ENCODE results near the gene HPS1.

HPS1 gene

GRCh38 chr10:98460837-98461499 is 14.2 kb upstream of the HPS1 start (continued):
- peak; percentile 36; the same call in 1 of the 2 replicates for TF ChIP-seq PRDM10 (tag by site-specific recombination; IDR thresholded peaks at IDR 0.05)
- no peak for TF ChIP-seq ZNF169 (tag by site-specific recombination; IDR thresholded peaks at IDR 0.05)
- TF ChIP-seq IKZF3 (tag by site-specific recombination; IDR thresholded peaks at IDR 0.05): 0 out of 2 replicates have a peak, but pooled peaks have one; percentile 19
- no peak for TF ChIP-seq ZNF426 (tag by site-specific recombination; IDR thresholded peaks at IDR 0.05)
- no peak for TF ChIP-seq SP2 (tag by site-specific recombination; IDR thresholded peaks at IDR 0.05)
- TF ChIP-seq KLF10 (tag by site-specific recombination; IDR thresholded peaks at IDR 0.05): peak; percentile 92
- peak; percentile 69; the same call in 1 of the 2 replicates for TF ChIP-seq ZNF660 (tag by site-specific recombination; IDR thresholded peaks at IDR 0.05)
- TF ChIP-seq ZNF350 (tag by site-specific recombination; IDR thresholded peaks at IDR 0.05): no peak
- peak; percentile 40 for TF ChIP-seq ZNF335 (tag by site-specific recombination; conservative IDR thresholded peaks at IDR 0.05)
- peak; percentile 98 for TF ChIP-seq ZEB2 (tag by site-specific recombination; IDR thresholded peaks at IDR 0.05)
- TF ChIP-seq BCL11A (tag by site-specific recombination; IDR thresholded peaks at IDR 0.05; ENCODE audit: low read depth): peak; percentile 18; the same call in 1 of the 2 replicates
- no peak for TF ChIP-seq ZNF76 (tag by site-specific recombination; IDR thresholded peaks at IDR 0.05; ENCODE audit: borderline replicate concordance, low read depth)
- TF ChIP-seq ZNF146 (tag by site-specific recombination; IDR thresholded peaks at IDR 0.05): no peak
- TF ChIP-seq OSR2 (tag by site-specific recombination; IDR thresholded peaks at IDR 0.05): 0 out of 2 replicates have a peak, but pooled peaks have one; percentile 35
- TF ChIP-seq PRDM4 (tag by site-specific recombination; IDR thresholded peaks at IDR 0.05): peak; percentile 84
- TF ChIP-seq ZNF626 (tag by site-specific recombination; IDR thresholded peaks at IDR 0.05): no peak
- TF ChIP-seq ZNF184 (tag by site-specific recombination; IDR thresholded peaks at IDR 0.05): peak; percentile 79
- no peak for TF ChIP-seq ZBTB20 (tag by site-specific recombination; IDR thresholded peaks at IDR 0.05)
- TF ChIP-seq ZNF23 (tag by site-specific recombination; IDR thresholded peaks at IDR 0.05; ENCODE audit: borderline replicate concordance): no peak
- no peak for TF ChIP-seq ZNF302 (tag by site-specific recombination; IDR thresholded peaks at IDR 0.05; ENCODE audit: low read depth)
- TF ChIP-seq ZNF629 (tag by site-specific recombination; IDR thresholded peaks at IDR 0.05): peak; percentile 98
- TF ChIP-seq PRDM1 (tag by site-specific recombination; IDR thresholded peaks at IDR 0.05): no peak
- peak; percentile 79 for TF ChIP-seq TSHZ1 (tag by site-specific recombination; IDR thresholded peaks at IDR 0.05; ENCODE audit: borderline replicate concordance)
- TF ChIP-seq ZNF561 (tag by site-specific recombination; IDR thresholded peaks at IDR 0.05; ENCODE audit: borderline replicate concordance): no peak
- TF ChIP-seq ZNF747 (tag by site-specific recombination; IDR thresholded peaks at IDR 0.05): no peak
- TF ChIP-seq ZNF16 (tag by site-specific recombination; IDR thresholded peaks at IDR 0.05; ENCODE audit: low read depth): no peak
- no peak for TF ChIP-seq PRDM6 (tag by site-specific recombination; IDR thresholded peaks at IDR 0.05)
- peak; percentile 85 for TF ChIP-seq ZNF324 (tag by site-specific recombination; IDR thresholded peaks at IDR 0.05)
- no peak for TF ChIP-seq ZNF488 (tag by site-specific recombination; IDR thresholded peaks at IDR 0.05)

Data from HEK293 (cell line).